HepG2 (cell line): ENCODE measurements around the gene KRTAP19-8. TPM values are rescaled to one million over a fixed set of nuclear protein-coding genes. Genes with fewer than 3 reads are reported as not detected.

Experiments used
- ATAC-seq: fragments of 200-7000 bp; cut with Tn5 transposase; 3 replicates; pipeline ENCODE4 v1.9.1; 2020; ENCODE audit warnings: mild to moderate bottlenecking, moderate library complexity
- BruUV-seq: library from RNA; stranded (reverse); fragments of 400-500 nt; replicated peaks from 2 replicates; lab custom pipeline; 2021; lab: Mats Ljungman, UMichigan
- CTCF ChIA-PET: fragments of 300-600 bp; formaldehyde crosslinking; extraction: SDS; loops from one replicate; lab custom pipeline; 2021; ENCODE audit warnings: low total read pairs, inconsistent platforms, low intra/inter-chr PET ratio; lab: Yijun Ruan, JAX
- POLR2A ChIA-PET: fragments of 350-600 bp; sonication (Branson Sonifier 250); formaldehyde crosslinking; loops from one replicate; lab custom pipeline; 2020; ENCODE audit warnings: antibody characterized with exemption, inconsistent platforms; lab: Yijun Ruan, JAX
- DNase-seq: peaks from one replicate; pipeline ENCODE4 v3.0.0-alpha.2; 2015; ENCODE audit warnings: low spot score
- FAIRE-seq: peaks from 3 replicates; lab custom pipeline; 2011; peaks lifted over from hg19 to GRCh38; lab: Jason Lieb, UNC
- H2AFZ ChIP-seq: one replicate; pipeline ENCODE4 v1.6.1; 2011; ENCODE audit warnings: low read length, inconsistent platforms
- H3K27ac ChIP-seq: fragments of 300-600 bp; 3 replicates; pipeline ENCODE4 v1.8.0; 2011; ENCODE audit warnings: mixed run types, mild to moderate bottlenecking, mixed read lengths, low read length, inconsistent platforms; ENCODE audit not compliant: insufficient read depth; ENCODE audit errors: extremely low read length
- H3K27me3 ChIP-seq, 2 experiments: fragments of 200-600 bp in 1 of 2; 2 replicates in 1 of 2; 3 replicates in 1 of 2; pipeline versions ENCODE4 v1.6.0 to v1.8.0; 2011; ENCODE audit warnings: low read length in 2 of 2, mild to moderate bottlenecking in 2 of 2, moderate library complexity in 2 of 2, inconsistent platforms in 1 of 2; ENCODE audit not compliant: insufficient read depth in 2 of 2, control insufficient read depth in 1 of 2
- H3K36me3 ChIP-seq, 2 experiments: fragments of 200-600 bp in 1 of 2; replicated peaks in 1 of 2; 2 replicates in 1 of 2; 3 replicates in 1 of 2; pipeline versions ENCODE4 v1.5.1 to v1.8.0; 2011; ENCODE audit warnings: low read length in 2 of 2, inconsistent platforms in 1 of 2; ENCODE audit not compliant: insufficient read depth in 2 of 2, control insufficient read depth in 1 of 2
- H3K4me1 ChIP-seq: 2 replicates; pipeline ENCODE4 v1.5.1; 2012; ENCODE audit warnings: low read length, inconsistent platforms; ENCODE audit not compliant: insufficient read depth
- H3K4me2 ChIP-seq: 2 replicates; pipeline ENCODE4 v1.6.0; 2011; ENCODE audit warnings: low read depth, low read length, inconsistent platforms
- H3K4me3 ChIP-seq, 3 experiments: fragments of 200-600 bp in 1 of 3; sonication (generic), shearing (Covaris generic) in 1 of 3; replicated peaks in 1 of 3; 2 replicates each; pipeline ENCODE4 v1.5.1; 2011 to 2016; ENCODE audit warnings: low read length in 3 of 3, inconsistent platforms in 2 of 3, low read depth in 2 of 3, mild to moderate bottlenecking in 2 of 3, control low read depth in 1 of 3, mixed read lengths in 1 of 3; ENCODE audit not compliant: insufficient read depth in 1 of 3
- H3K79me2 ChIP-seq: one replicate; pipeline ENCODE4 v1.6.1; 2011; ENCODE audit warnings: low read length, inconsistent platforms; ENCODE audit not compliant: insufficient read depth
- H3K9ac ChIP-seq: 2 replicates; pipeline ENCODE4 v1.6.0; 2011; ENCODE audit warnings: mild to moderate bottlenecking, low read depth, low read length, inconsistent platforms; ENCODE audit not compliant: insufficient read depth
- H3K9me3 ChIP-seq: 2 replicates; pipeline ENCODE4 v1.5.1; 2012; ENCODE audit warnings: mild to moderate bottlenecking, low read length
- H4K20me1 ChIP-seq: 2 replicates; pipeline ENCODE4 v1.6.0; 2011; ENCODE audit warnings: inconsistent platforms, mild to moderate bottlenecking, low read length, moderate library complexity; ENCODE audit not compliant: insufficient read depth
- CC2D1A ChIP-seq: sonication (generic); formaldehyde crosslinking; IDR thresholded peaks from 2 replicates; pipeline ENCODE4 v1.8.1; 2023; ENCODE audit warnings: mild to moderate bottlenecking, missing genetic modification reagents
- ELF1 ChIP-seq: sonication (generic); formaldehyde crosslinking; IDR thresholded peaks from 2 replicates; pipeline ENCODE4 v1.4.0; 2020; ENCODE audit warnings: missing genetic modification reagents
- FOXP4 ChIP-seq: sonication (generic); formaldehyde crosslinking; IDR thresholded peaks from 2 replicates; pipeline ENCODE4 v1.4.0; 2020; ENCODE audit warnings: missing genetic modification reagents
- HMGXB4 ChIP-seq, 2 experiments: sonication (generic) in 1 of 2; formaldehyde crosslinking in 1 of 2; IDR thresholded peaks; 2 replicates each; pipeline versions ENCODE4 v1.4.0 to v1.6.1; 2018 to 2020; ENCODE audit warnings: missing genetic modification reagents in 2 of 2, borderline replicate concordance in 1 of 2, low read depth in 1 of 2, mild to moderate bottlenecking in 1 of 2, missing biosample characterization in 1 of 2
- PRDM10 ChIP-seq: sonication (generic); formaldehyde crosslinking; IDR thresholded peaks from 2 replicates; pipeline ENCODE4 v1.4.0; 2020; ENCODE audit warnings: low read depth, missing genetic modification reagents
- SMAD1 ChIP-seq: sonication (generic); formaldehyde crosslinking; IDR thresholded peaks from 2 replicates; pipeline ENCODE4 v1.4.0; 2020; ENCODE audit warnings: missing genetic modification reagents, low read depth, mild to moderate bottlenecking, borderline replicate concordance
- TCF12 ChIP-seq, 2 experiments: fragments of 450-650 bp in 1 of 2; sonication (generic) in 1 of 2; formaldehyde crosslinking in 1 of 2; IDR thresholded peaks; 2 replicates each; pipeline versions ENCODE4 v1.6.1 to v1.8.0; 2017 to 2022; ENCODE audit warnings: antibody characterized with exemption in 1 of 2, mild to moderate bottlenecking in 1 of 2, missing genetic modification reagents in 1 of 2, moderate library complexity in 1 of 2
- THAP9 ChIP-seq: sonication (generic); formaldehyde crosslinking; IDR thresholded peaks from 2 replicates; pipeline ENCODE4; 2020; ENCODE audit warnings: missing genetic modification reagents, mild to moderate bottlenecking, borderline replicate concordance
- TIGD3 ChIP-seq: sonication (generic); formaldehyde crosslinking; IDR thresholded peaks from 2 replicates; pipeline ENCODE4 v1.5.1; 2020; ENCODE audit warnings: mild to moderate bottlenecking, missing genetic modification reagents, borderline replicate concordance
- ZNF292 ChIP-seq: sonication (generic); formaldehyde crosslinking; IDR thresholded peaks from 2 replicates; pipeline ENCODE4 v1.8.1; 2022; ENCODE audit warnings: mild to moderate bottlenecking, low read depth, missing genetic modification reagents, borderline replicate concordance
- ZNF33B ChIP-seq: sonication (generic); formaldehyde crosslinking; IDR thresholded peaks from 2 replicates; pipeline ENCODE4 v1.5.1; 2020; ENCODE audit warnings: mild to moderate bottlenecking, missing genetic modification reagents
- WGBS: methylation state at CpG from one replicate; pipeline ENCODE4 v1.1.6; 2017; ENCODE audit warnings: low lambda C conversion rate; 5-methylcytosine and 5-hydroxymethylcytosine counted together
- in situ Hi-C: cut with HindIII; loops from 2 replicates; pipeline ENCODE4 v1.10.0; 2017; ENCODE audit warnings: low pct_unique_long_range_greater_than_20kb; ENCODE audit not compliant: extremely low pct_ligation_motif_present
- intact Hi-C: fragments of 100-400 bp; cut with micrococcal nuclease; formaldehyde crosslinking; loops from one replicate; pipeline ENCODE4 v1.10.0; 2022; ENCODE audit not compliant: unreplicated experiment
- polyA plus RNA-seq, 8 experiments: library from polyadenylated mRNA; depleted of rRNA in 3 of 8; stranded (reverse) in 7 of 8; unstranded in 1 of 8; fragments of >200 nt; fragmentation: Illumina TruSeq in 4 of 8; extraction: Trizol in 4 of 8; gene quantifications; 2 replicates each; pipeline versions ENCODE4 v1.2.1 to v1.2.3, GENCODE V29; 2011 to 2016; ENCODE audit warnings: low read depth in 4 of 8, missing spikeins in 1 of 8, mixed read lengths in 1 of 8; ENCODE audit not compliant: insufficient read depth in 1 of 8
- total RNA-seq, 5 experiments: library from RNA; depleted of rRNA; stranded (reverse); fragments of >200 nt; fragmentation: Illumina TruSeq; extraction: Trizol; gene quantifications; 2 replicates each; pipeline ENCODE4 v1.2.3, GENCODE V29; 2016; ENCODE audit warnings: low read depth in 1 of 5

KRTAP19-8 gene
- total and polyA plus RNA-seq, 2 of the 13 experiments (the other 11 are each of a cell fraction or from before 2014, with no cell fraction given) = not detected

GRCh38 chr21:30988706-30989105 is 49.6 kb downstream of the KRTAP19-8 start:
- no TSS peak for BruUV-seq
- H3K9me3 ChIP-seq = peaks cover 76% of the 10 kb centered on the region
- H3K27ac ChIP-seq = no peak overlapping the region
- no peak overlapping the region for H3K4me2 ChIP-seq
- FAIRE-seq (no peak), ATAC-seq (no peak), DNase-seq (no peak)
- POLR2A ChIA-PET = no interaction called here
- intact Hi-C loops = no loop called here
- TF ChIP-seq ZNF33B (no peak), TCF12 (IDR thresholded peaks at IDR 0.05) (no peak), TCF12 (CRISPR knock-in tag; IDR thresholded peaks at IDR 0.05) (no peak), FOXP4 (CRISPR knock-in tag) (no peak), TIGD3 (CRISPR knock-in tag) (no peak), HMGXB4 (CRISPR knock-in tag; IDR thresholded peaks at IDR 0.05; ENCODE audit: borderline replicate concordance in 1 of 2, low read depth in 1 of 2) (no peak), ZNF292 (no peak), CC2D1A (CRISPR knock-in tag) (no peak), ELF1 (CRISPR knock-in tag) (no peak), SMAD1 (no peak), PRDM10 (CRISPR knock-in tag) (no peak), THAP9 (CRISPR knock-in tag) (no peak)
- in situ Hi-C loops = no loop called here
- no peak overlapping the region for H3K9ac ChIP-seq
- H2AFZ ChIP-seq = no peak overlapping the region
- no peaks in the 10 kb centered on the region for H4K20me1 ChIP-seq
- no peaks in the 10 kb centered on the region for H3K27me3 ChIP-seq
- no peaks in the 10 kb centered on the region for H3K4me1 ChIP-seq
- no peaks in the 10 kb centered on the region for H3K79me2 ChIP-seq
- CTCF ChIA-PET = no interaction called here
- WGBS = 6% methylated on average over 1 of the region's 1 CpG
- H3K36me3 ChIP-seq = no peaks in the 10 kb centered on the region
- no peak overlapping the region for H3K4me3 ChIP-seq
